NCI-H345 (cell line): ENCODE measurements around the gene CEACAM7.

Experiments used
- DNase-seq: peaks from one replicate; lab custom pipeline; 2025; lab: John Stamatoyannopoulos, UW

The CEACAM7 gene

GRCh38 chr19:41700381-41701195 is 12.5 kb upstream of the CEACAM7 start:
- DNase-seq = no peak

DNA sequence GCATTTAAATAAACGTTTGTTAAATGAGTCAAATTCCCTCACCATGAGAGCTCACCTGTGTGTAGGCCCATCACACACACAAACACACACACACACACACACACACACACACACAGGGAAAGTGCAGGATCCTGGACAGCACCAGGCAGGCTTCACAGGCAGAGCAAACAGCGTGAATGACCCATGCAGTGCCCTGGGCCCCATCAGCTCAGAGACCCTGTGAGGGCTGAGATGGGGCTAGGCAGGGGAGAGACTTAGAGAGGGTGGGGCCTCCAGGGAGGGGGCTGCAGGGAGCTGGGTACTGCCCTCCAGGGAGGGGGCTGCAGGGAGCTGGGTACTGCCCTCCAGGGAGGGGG is 11.9 kb upstream of the CEACAM7 start:
- DNase-seq = no peak

DNA sequence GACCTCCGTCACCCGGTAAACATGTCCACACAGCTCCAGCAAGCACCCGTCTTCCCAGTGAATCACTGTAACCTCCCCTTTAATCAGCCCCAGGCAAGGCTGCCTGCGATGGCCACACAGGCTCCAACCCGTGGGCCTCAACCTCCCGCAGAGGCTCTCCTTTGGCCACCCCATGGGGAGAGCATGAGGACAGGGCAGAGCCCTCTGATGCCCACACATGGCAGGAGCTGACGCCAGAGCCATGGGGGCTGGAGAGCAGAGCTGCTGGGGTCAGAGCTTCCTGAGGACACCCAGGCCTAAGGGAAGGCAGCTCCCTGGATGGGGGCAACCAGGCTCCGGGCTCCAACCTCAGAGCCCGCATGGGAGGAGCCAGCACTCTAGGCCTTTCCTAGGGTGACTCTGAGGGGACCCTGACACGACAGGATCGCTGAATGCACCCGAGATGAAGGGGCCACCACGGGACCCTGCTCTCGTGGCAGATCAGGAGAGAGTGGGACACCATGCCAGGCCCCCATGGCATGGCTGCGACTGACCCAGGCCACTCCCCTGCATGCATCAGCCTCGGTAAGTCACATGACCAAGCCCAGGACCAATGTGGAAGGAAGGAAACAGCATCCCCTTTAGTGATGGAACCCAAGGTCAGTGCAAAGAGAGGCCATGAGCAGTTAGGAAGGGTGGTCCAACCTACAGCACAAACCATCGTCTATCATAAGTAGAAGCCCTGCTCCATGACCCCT is 11.3 kb upstream of the CEACAM7 start:
- no peak for DNase-seq

DNA sequence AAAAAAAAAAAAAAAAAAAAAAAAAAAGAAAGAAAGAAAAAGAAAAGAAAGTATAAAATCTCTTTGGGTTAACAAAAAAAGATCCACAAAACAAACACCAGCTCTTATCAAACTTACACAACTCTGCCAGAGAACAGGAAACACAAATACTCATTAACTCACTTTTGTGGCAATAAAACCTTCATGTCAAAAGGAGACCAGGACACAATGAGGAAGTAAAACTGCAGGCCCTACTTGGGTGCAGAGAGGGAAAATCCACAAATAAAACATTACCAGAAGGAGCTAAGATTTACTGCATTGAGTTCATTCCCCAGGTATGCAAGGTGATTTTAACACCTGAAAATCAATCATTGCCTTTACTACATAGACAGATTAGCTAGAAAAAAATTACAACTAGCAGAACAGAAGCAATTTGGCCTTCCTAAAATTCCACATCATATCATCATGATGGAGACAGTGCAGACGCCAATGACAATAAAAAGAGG is 10.7 kb upstream of the CEACAM7 start:
- DNase-seq = no peak

DNA sequence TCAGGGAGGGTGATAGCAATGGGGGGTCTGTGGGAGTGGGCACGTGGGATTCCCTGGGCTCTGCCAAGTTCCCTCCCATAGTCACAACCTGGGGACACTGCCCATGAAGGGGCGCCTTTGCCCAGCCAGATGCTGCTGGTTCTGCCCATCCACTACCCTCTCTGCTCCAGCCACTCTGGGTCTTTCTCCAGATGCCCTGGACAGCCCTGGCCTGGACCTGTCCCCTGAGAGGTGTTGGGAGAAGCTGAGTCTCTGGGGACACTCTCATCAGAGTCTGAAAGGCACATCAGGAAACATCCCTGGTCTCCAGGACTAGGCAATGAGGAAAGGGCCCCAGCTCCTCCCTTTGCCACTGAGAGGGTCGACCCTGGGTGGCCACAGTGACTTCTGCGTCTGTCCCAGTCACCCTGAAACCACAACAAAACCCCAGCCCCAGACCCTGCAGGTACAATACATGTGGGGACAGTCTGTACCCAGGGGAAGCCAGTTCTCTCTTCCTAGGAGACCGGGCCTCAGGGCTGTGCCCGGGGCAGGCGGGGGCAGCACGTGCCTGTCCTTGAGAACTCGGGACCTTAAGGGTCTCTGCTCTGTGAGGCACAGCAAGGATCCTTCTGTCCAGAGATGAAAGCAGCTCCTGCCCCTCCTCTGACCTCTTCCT is 9.3 kb upstream of the CEACAM7 start:
- DNase-seq = no peak

DNA sequence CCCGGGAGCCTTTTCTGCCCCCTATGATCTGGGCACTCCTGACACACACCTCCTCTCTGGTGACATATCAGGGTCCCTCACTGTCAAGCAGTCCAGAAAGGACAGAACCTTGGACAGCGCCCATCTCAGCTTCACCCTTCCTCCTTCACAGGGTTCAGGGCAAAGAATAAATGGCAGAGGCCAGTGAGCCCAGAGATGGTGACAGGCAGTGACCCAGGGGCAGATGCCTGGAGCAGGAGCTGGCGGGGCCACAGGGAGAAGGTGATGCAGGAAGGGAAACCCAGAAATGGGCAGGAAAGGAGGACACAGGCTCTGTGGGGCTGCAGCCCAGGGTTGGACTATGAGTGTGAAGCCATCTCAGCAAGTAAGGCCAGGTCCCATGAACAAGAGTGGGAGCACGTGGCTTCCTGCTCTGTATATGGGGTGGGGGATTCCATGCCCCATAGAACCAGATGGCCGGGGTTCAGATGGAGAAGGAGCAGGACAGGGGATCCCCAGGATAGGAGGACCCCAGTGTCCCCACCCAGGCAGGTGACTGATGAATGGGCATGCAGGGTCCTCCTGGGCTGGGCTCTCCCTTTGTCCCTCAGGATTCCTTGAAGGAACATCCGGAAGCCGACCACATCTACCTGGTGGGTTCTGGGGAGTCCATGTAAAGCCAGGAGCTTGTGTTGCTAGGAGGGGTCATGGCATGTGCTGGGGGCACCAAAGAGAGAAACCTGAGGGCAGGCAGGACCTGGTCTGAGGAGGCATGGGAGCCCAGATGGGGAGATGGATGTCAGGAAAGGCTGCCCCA is 8.5 kb upstream of the CEACAM7 start:
- no peak for DNase-seq

DNA sequence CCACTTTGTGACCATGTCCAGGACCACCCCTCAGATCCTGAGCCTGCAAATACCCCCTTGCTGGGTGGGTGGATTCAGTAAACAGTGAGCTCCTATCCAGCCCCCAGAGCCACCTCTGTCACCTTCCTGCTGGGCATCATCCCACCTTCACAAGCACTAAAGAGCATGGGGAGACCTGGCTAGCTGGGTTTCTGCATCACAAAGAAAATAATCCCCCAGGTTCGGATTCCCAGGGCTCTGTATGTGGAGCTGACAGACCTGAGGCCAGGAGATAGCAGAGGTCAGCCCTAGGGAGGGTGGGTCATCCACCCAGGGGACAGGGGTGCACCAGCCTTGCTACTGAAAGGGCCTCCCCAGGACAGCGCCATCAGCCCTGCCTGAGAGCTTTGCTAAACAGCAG is 7.7 kb upstream of the CEACAM7 start:
- no peak for DNase-seq

- DNase-seq = no peak
Observed at GRCh38 chr19:41694831-41695635, 7.0 kb upstream of the CEACAM7 start.

DNA sequence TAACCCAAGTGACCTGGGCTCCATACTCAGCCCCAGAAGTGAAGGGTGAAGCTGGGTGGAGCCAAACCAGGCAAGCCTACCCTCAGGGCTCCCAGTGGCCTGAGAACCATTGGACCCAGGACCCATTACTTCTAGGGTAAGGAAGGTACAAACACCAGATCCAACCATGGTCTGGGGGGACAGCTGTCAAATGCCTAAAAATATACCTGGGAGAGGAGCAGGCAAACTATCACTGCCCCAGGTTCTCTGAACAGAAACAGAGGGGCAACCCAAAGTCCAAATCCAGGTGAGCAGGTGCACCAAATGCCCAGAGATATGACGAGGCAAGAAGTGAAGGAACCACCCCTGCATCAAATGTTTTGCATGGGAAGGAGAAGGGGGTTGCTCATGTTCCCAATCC is 6.1 kb upstream of the CEACAM7 start:
- DNase-seq = no peak

GRCh38 chr19:41691268-41691970 is 3.3 kb upstream of the CEACAM7 start:
- DNase-seq = peak; percentile 21

DNA sequence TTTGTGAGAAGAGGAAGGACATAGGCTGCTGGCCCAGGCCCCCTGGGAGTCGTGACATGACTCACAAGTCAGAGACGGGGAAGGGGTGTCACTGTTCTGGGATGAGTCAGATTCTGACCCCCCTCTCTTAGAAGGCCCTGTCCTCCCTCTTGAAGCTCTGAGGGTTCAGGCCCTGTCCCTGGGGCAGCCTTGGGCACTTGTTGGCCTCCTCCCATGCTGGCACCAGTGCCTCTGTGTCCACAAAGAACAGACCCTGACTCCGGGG is 2.7 kb upstream of the CEACAM7 start:
- DNase-seq = no peak

- DNase-seq = no peak
Observed at GRCh38 chr19:41689993-41690800, 2.1 kb upstream of the CEACAM7 start.

DNA sequence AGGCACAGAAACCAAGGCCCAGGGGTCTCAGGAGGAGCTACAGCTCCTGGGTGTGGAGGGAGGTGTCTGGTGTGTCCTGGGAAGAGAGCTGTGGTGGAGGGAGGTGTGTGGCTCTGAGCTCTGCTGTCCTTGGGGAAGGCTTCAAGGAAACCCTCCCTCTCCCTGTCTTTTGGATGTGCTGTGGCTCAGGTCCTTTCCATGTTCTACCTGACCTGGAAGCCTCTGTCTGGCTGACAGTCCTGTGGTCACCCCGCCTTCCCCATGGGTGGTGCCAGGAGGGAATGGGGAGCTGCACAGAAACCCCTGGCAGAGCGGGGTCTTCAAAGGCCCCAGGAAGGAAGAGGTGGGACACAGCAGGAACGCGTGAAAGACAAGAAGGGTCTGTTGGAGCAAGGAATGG is 617 bp upstream of the CEACAM7 start:
- DNase-seq = no peak

DNA sequence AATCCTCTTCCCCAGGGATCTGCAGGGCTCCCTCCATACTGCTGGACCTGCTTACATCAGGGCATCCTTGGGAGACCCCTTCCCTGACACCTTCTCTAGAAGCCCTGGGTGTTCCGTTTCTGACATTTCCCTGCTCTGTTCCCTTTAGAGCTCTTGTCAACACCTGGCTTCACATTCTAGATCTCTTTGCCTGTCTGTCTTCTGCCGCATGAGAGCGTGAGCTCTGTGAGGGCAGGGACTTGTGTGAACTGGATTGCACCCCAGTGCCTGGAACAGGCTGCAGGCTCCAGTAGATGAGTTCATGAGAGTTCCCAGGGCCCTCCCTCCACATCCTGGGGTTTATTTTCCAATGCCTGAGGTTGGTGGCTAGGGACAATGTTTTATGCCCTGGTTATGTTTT is 651 bp downstream of the CEACAM7 start:
- DNase-seq = no peak

GRCh38 chr19:41682437-41682836 is 5.6 kb downstream of the CEACAM7 start:
- no peak for DNase-seq

DNA sequence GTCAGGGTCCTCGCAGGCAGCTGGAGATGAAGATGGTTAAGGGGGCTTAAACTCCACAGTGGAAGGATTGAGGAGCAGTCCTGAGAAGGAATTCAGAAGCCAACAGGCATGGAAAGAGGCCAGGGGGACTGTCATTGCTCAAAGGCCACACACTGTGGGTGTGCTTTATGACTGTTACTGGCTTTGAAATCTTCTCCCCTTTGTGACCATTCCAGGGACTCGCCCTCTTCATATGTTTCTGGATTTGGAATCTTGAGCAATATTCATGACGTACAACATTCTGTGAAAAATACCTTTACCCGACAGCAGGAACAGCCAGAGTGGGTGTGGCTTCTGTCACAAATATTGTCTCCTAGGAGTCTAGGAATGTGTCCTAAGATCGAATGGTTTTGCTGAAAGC is 16.6 kb downstream of the CEACAM7 start:
- DNase-seq = no peak

DNA sequence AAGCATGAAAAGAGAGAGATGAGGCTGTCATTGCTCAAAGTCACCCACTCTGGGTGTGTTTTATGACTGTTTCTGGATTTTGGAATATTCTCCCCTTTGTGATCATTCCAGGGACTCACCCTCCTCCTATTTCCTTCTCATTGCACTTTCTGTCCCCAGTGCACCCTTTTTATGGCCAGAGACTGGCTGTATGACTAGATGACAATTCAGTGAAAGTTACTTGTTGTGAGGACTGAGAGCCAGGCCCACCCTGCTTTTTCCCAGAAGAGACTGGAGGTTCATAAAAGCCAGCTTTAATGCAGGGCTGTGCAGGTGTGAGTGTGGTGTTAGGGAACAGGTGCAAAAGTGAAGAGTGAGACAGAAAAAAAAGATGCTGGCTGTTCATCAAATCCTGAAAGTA is 17.3 kb downstream of the CEACAM7 start:
- no peak for DNase-seq

DNA sequence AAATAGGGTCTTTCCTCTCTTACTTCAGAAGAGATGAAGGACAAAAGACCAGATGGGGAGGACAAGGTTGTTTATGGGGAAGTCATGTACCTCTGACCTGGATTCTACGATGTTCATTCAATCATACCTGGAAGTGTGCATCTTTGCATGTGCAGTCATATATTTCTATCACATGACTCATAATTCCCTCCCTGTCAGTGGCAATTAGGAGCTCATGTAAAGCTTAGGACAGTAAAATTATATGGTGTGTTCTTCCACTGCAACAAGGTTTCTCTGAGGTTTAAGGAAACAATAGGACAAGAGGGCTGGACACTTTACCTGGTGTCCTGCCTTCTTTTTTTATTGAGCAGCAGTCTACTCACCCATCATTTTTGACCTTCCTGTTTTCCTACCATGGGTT is 19.8 kb downstream of the CEACAM7 start:
- no peak for DNase-seq

DNA sequence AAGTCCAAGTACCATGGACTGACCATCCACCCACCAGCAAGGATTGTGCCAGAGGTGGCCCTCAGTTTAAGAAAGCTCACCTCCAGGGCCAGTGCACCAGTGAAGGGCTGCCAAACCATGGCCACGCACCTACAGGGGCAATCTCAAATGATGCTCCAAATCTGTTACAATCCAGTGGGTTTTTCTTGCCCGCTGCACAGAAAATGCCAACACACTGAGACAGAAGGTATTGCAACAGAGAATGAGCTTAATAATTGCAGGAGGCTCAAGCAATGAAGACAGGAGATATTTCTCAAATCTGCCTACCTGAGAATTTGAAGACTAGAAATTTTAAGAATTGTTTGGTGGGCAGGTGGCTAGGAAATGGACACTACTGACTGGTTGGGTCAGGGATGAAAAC is 22.0 kb downstream of the CEACAM7 start:
- no peak for DNase-seq

- DNase-seq = no peak
Observed at GRCh38 chr19:41657157-41657556, 30.9 kb downstream of the CEACAM7 start.
